Endothelial cell of umbilical vein (primary cell): ENCODE data around the gene EMC6. TPM values are rescaled to one million over a fixed set of nuclear protein-coding genes. Genes with fewer than 3 reads are reported as not detected.
A peak's percentile ranks its signal among the peaks of the same experiment; 100 is the strongest.

Experiments
- BruUV-seq: library from RNA; stranded (reverse); fragments of 400-500 nt; replicated peaks from 2 replicates; lab custom pipeline; 2021; lab: Mats Ljungman, UMichigan
- CTCF ChIA-PET: fragments of 300-600, 350-600 bp; sonication (Branson Sonifier 250); formaldehyde crosslinking; loops from one replicate; lab custom pipeline; 2021; ENCODE audit warnings: antibody characterized with exemption, inconsistent platforms; lab: Charles Lee
- POLR2A ChIA-PET: fragments of 300-600, 350-600 bp; sonication (Branson Sonifier 250); formaldehyde crosslinking; loops from one replicate; lab custom pipeline; 2021; ENCODE audit warnings: antibody characterized with exemption, inconsistent platforms; lab: Charles Lee
- DNase-seq: peaks from one replicate; pipeline ENCODE4 v3.0.0-alpha.2; 2011; ENCODE audit warnings: low read depth, low spot score
- FAIRE-seq: peaks from 2 replicates; lab custom pipeline; 2011; peaks lifted over from hg19 to GRCh38; lab: Jason Lieb, UNC
- H2AFZ ChIP-seq: 2 replicates; pipeline ENCODE4 v1.6.0; 2012; ENCODE audit warnings: low read depth, low read length, control low read depth, inconsistent platforms
- H3K27ac ChIP-seq: 2 replicates; pipeline ENCODE4 v1.5.1; 2011; ENCODE audit warnings: low read depth, mild to moderate bottlenecking, control low read depth, low read length, moderate library complexity; ENCODE audit not compliant: insufficient read depth
- H3K27me3 ChIP-seq, 2 experiments: 2 replicates each; pipeline versions ENCODE4 v1.6.0 to v1.6.1; 2011; ENCODE audit warnings: low read length in 2 of 2, mixed read lengths in 1 of 2; ENCODE audit not compliant: control insufficient read depth in 2 of 2, insufficient read depth in 2 of 2
- H3K36me3 ChIP-seq, 2 experiments: 2 replicates in 1 of 2; 3 replicates in 1 of 2; pipeline ENCODE4 v1.5.1; 2011; ENCODE audit warnings: low read length in 2 of 2, mild to moderate bottlenecking in 1 of 2, moderate library complexity in 1 of 2; ENCODE audit not compliant: control insufficient read depth in 2 of 2, insufficient read depth in 2 of 2; ENCODE audit errors: extremely low read depth in 1 of 2
- H3K4me1 ChIP-seq: 3 replicates; pipeline ENCODE4 v1.5.1; 2011; ENCODE audit warnings: mild to moderate bottlenecking, low read length; ENCODE audit not compliant: control insufficient read depth, insufficient read depth; ENCODE audit errors: extremely low read depth
- H3K4me2 ChIP-seq: 2 replicates; pipeline ENCODE4 v1.6.1; 2011; ENCODE audit warnings: low read length, control low read depth, mixed read lengths; ENCODE audit not compliant: insufficient read depth
- H3K4me3 ChIP-seq, 3 experiments: fragments of 200-600 bp in 1 of 3; sonication (generic), shearing (Covaris generic) in 1 of 3; replicated peaks in 1 of 3; 2 replicates each; pipeline ENCODE4 v1.5.1; 2011 to 2016; ENCODE audit warnings: control low read depth in 3 of 3, low read length in 3 of 3, mild to moderate bottlenecking in 2 of 3, inconsistent platforms in 1 of 3, low read depth in 1 of 3, moderate library complexity in 1 of 3; ENCODE audit not compliant: insufficient read depth in 1 of 3
- H3K79me2 ChIP-seq: 2 replicates; pipeline ENCODE4 v1.6.0; 2012; ENCODE audit warnings: low read length, inconsistent platforms; ENCODE audit not compliant: control insufficient read depth, insufficient read depth
- H3K9ac ChIP-seq: replicated peaks from 2 replicates; pipeline ENCODE3; 2011; ENCODE audit warnings: low read length, control low read depth; ENCODE audit not compliant: insufficient read depth; ENCODE audit errors: extremely low read depth
- H3K9me1 ChIP-seq: replicated peaks from 3 replicates; pipeline ENCODE4 v1.6.0; 2011; ENCODE audit warnings: mild to moderate bottlenecking, low read length; ENCODE audit not compliant: control insufficient read depth, insufficient read depth; ENCODE audit errors: extremely low read depth
- H3K9me3 ChIP-seq: replicated peaks from 2 replicates; pipeline ENCODE4 v1.5.1; 2012; ENCODE audit warnings: low read length, inconsistent platforms; ENCODE audit not compliant: control insufficient read depth, insufficient read depth
- H4K20me1 ChIP-seq: replicated peaks from 2 replicates; pipeline ENCODE3; 2011; ENCODE audit warnings: mild to moderate bottlenecking, low read length; ENCODE audit not compliant: control insufficient read depth, insufficient read depth; ENCODE audit errors: extremely low read depth
- CTCF ChIP-seq, 2 donors: IDR thresholded peaks; 1 replicate in 1 of 2; 2 replicates in 1 of 2; pipeline ENCODE4 v1.5.1; 2011; ENCODE audit warnings: low read length in 2 of 2, mild to moderate bottlenecking in 2 of 2, moderate library complexity in 2 of 2, control low read depth in 1 of 2, inconsistent platforms in 1 of 2, low read depth in 1 of 2; ENCODE audit not compliant: insufficient read depth in 1 of 2; ENCODE audit errors: extremely low read depth in 1 of 2
- EZH2 ChIP-seq: IDR thresholded peaks from 2 replicates; pipeline ENCODE4 v1.6.1; 2012; ENCODE audit warnings: borderline replicate concordance, low read depth, mild to moderate bottlenecking, moderate library complexity, low read length, inconsistent platforms; ENCODE audit not compliant: severe bottlenecking
- FOS ChIP-seq: IDR thresholded peaks from 2 replicates; pipeline ENCODE4 v1.6.1; 2011; ENCODE audit warnings: mild to moderate bottlenecking, low read length, moderate library complexity, borderline replicate concordance; ENCODE audit not compliant: insufficient read depth
- GATA2 ChIP-seq: IDR thresholded peaks from 2 replicates; pipeline ENCODE4 v1.7.0; 2011; ENCODE audit warnings: low read depth, mild to moderate bottlenecking, moderate library complexity, mixed read lengths, low read length; ENCODE audit not compliant: insufficient read length, insufficient read depth
- JUN ChIP-seq: IDR thresholded peaks from 2 replicates; pipeline ENCODE4 v1.6.1; 2011; ENCODE audit warnings: borderline replicate concordance, low read depth; ENCODE audit not compliant: insufficient read length, insufficient read depth
- MAX ChIP-seq: IDR thresholded peaks from 2 replicates; pipeline ENCODE4 v1.6.1; 2011; ENCODE audit not compliant: insufficient read depth, insufficient read length
- MYC ChIP-seq: IDR thresholded peaks from one replicate; pipeline ENCODE4 v1.6.1; 2011; ENCODE audit warnings: mild to moderate bottlenecking, low read depth, low read length
- POLR2A ChIP-seq: IDR thresholded peaks from 2 replicates; pipeline ENCODE4 v1.6.1; 2012; ENCODE audit warnings: low read depth, mild to moderate bottlenecking, control low read depth, low read length
- POLR2AphosphoS5 ChIP-seq: IDR thresholded peaks from 2 replicates; pipeline ENCODE4 v1.6.1; 2012; ENCODE audit warnings: low read depth, mild to moderate bottlenecking, control low read depth, low read length, moderate library complexity; ENCODE audit not compliant: insufficient read depth
- dilution Hi-C: fragments of 300-500 bp; cut with MboI; formaldehyde crosslinking; loops from one replicate; pipeline ENCODE4 v1.15.0; 2019; ENCODE audit warnings: low sequenced_read_pairs; ENCODE audit not compliant: extremely low pct_ligation_motif_present
- intact Hi-C: fragments of 100-400 bp; cut with micrococcal nuclease; formaldehyde crosslinking; loops from one replicate; pipeline ENCODE4 v1.10.0; 2022
- polyA plus RNA-seq, 4 experiments: library from polyadenylated mRNA; depleted of rRNA in 3 of 4; stranded (reverse) in 3 of 4; unstranded in 1 of 4; fragments of >200 nt; gene quantifications; 2 replicates each; pipeline versions ENCODE4 v1.2.1 to v1.2.3, GENCODE V29; 2011 to 2012; ENCODE audit warnings: missing spikeins in 1 of 4
- total RNA-seq: library from RNA; stranded (reverse); gene quantifications from 2 replicates; pipeline ENCODE4 v1.2.3, GENCODE V29; 2021

Gene EMC6
- total and polyA plus RNA-seq, 2 donors (not counting 3 experiments of a cell fraction or from before 2014, with no cell fraction given) = 54.0 to 105 TPM

- POLR2A ChIA-PET = interaction anchor here (0.9 kb wide), 1 partner anchor 27 kb away, joined by 3 read pairs; the partner anchor contains the start of gene SHPK
- dilution Hi-C loops (no loop called here), intact Hi-C loops (no loop called here)
- Histone ChIP-seq H2AFZ (no peak overlapping the region), H3K27me3 (no peaks in the 10 kb centered on the region), H3K36me3 (peaks cover 5 to 25% of the 10 kb centered on the region in 2 experiments), H4K20me1 (no peaks in the 10 kb centered on the region), H3K9me1 (no peaks in the 10 kb centered on the region), H3K9me3 (no peaks in the 10 kb centered on the region), H3K4me3 (no peak overlapping the region), H3K9ac (no peak overlapping the region), H3K27ac (no peak overlapping the region), H3K4me2 (no peak overlapping the region), H3K79me2 (peaks cover 28% of the 10 kb centered on the region), H3K4me1 (peaks cover 22% of the 10 kb centered on the region)
- BruUV-seq = no TSS peak
- CTCF ChIA-PET = no interaction called here
- FAIRE-seq (no peak), DNase-seq (no peak)
- no peak for TF ChIP-seq FOS
- peak; percentile 21 for TF ChIP-seq POLR2A
- peak; percentile 14 for TF ChIP-seq POLR2AphosphoS5
Observed at GRCh38 chr17:3663102-3664011, 5.3 kb upstream of the EMC6 start.

- H3K27ac ChIP-seq = no peak overlapping the region
- CTCF ChIA-PET = no interaction called here
- BruUV-seq = no TSS peak
- no peaks in the 10 kb centered on the region for H3K9me3 ChIP-seq
- H3K79me2 ChIP-seq = peaks cover 47% of the 10 kb centered on the region
- H3K9me1 ChIP-seq = no peaks in the 10 kb centered on the region
- dilution Hi-C loops = no loop called here
- H3K36me3 ChIP-seq = peaks cover 5 to 25% of the 10 kb centered on the region in 2 experiments
- no peak overlapping the region for H3K4me2 ChIP-seq
- FAIRE-seq (no peak), DNase-seq (no peak)
- no peak for TF ChIP-seq MAX
- TF ChIP-seq POLR2AphosphoS5 = no peak
- TF ChIP-seq GATA2 = no peak
- TF ChIP-seq MYC = no peak
- TF ChIP-seq POLR2A = no peak
- TF ChIP-seq FOS = no peak
- TF ChIP-seq JUN = no peak
- no peak for TF ChIP-seq CTCF (IDR thresholded peaks at IDR 0.05; ENCODE audit: extremely low read depth in 1 of 2, insufficient read depth in 1 of 2, low read depth in 1 of 2, low read length in 2 of 2)
- TF ChIP-seq EZH2 = no peak
- intact Hi-C loops = loop anchor here (5.0 kb wide), 1 partner anchor 56 kb away; the partner anchor contains the start of gene HASPIN
- H3K4me1 ChIP-seq = peaks cover 24% of the 10 kb centered on the region
- no peak overlapping the region for H2AFZ ChIP-seq
- POLR2A ChIA-PET = no interaction called here
- H3K27me3 ChIP-seq = no peaks in the 10 kb centered on the region
- H4K20me1 ChIP-seq = peaks cover 3% of the 10 kb centered on the region
- no peak overlapping the region for H3K9ac ChIP-seq
- no peak overlapping the region for H3K4me3 ChIP-seq
Observed at GRCh38 chr17:3665834-3666233, 2.8 kb upstream of the EMC6 start.
